ENCODE measurements around the gene AFM. TPM values are rescaled to one million over a fixed set of nuclear protein-coding genes. Genes with fewer than 3 reads are reported as not detected.

AFM gene
- total RNA-seq, 6 donors from 2014 or later = 0.20 TPM; not detected in 5

- H3K27ac ChIP-seq = no peak overlapping the region
- no peaks in the 10 kb centered on the region for H3K27me3 ChIP-seq
- ATAC-seq (ENCODE audit: low FRiP score in 2 of 2) = no peak
- H3K36me3 ChIP-seq = no peaks in the 10 kb centered on the region
- H3K4me1 ChIP-seq = no peaks in the 10 kb centered on the region
- WGBS, 2 donors = 51 to 58% methylated on average over 3 of the region's 3 CpGs
- TF ChIP-seq CTCF (IDR thresholded peaks at IDR 0.05) (peak in 3 of 6 experiments; percentile 13 to 29 (median 22)), POLR2A (IDR thresholded peaks at IDR 0.05) (no peak)
- no peak for DNase-seq
- no peaks in the 10 kb centered on the region for H3K9me3 ChIP-seq
- H3K4me3 ChIP-seq = no peak overlapping the region
Measured at GRCh38 chr4:73434311-73434710, 47.2 kb upstream of the AFM start.

GRCh38 chr4:73435984-73436383 is 45.6 kb upstream of the AFM start, which contains the start of gene AFP:
AFP (plus strand) TSS chr4:73436221; CDS start chr4:73436263, 42 bp downstream.
- H3K27me3 ChIP-seq = no peaks in the 10 kb centered on the region
- no peaks in the 10 kb centered on the region for H3K36me3 ChIP-seq
- H3K9me3 ChIP-seq = no peaks in the 10 kb centered on the region
- 89 to 92% methylated on average over 1 of the region's 1 CpG for WGBS, 2 donors
- no peak within 1 kb of the TSS for H3K27ac ChIP-seq
- H3K4me3 ChIP-seq = no peak within 1 kb of the TSS
- ATAC-seq (ENCODE audit: low FRiP score in 2 of 2) = no peak
- no peaks in the 10 kb centered on the region for H3K4me1 ChIP-seq
- no peak for DNase-seq
- no peak for TF ChIP-seq POLR2AphosphoS5 (IDR thresholded peaks at IDR 0.05)
- TF ChIP-seq EP300 (IDR thresholded peaks at IDR 0.05) = no peak
- TF ChIP-seq POLR2A (IDR thresholded peaks at IDR 0.05) = no peak
- no peak for TF ChIP-seq CTCF (IDR thresholded peaks at IDR 0.05)

- H3K4me3 ChIP-seq = no peak overlapping the region
- 68 to 72% methylated on average over 3 of the region's 3 CpGs for WGBS, 2 donors
- H3K9me3 ChIP-seq = no peaks in the 10 kb centered on the region
- ATAC-seq (ENCODE audit: low FRiP score in 2 of 2) (no peak), DNase-seq (no peak)
- H3K27me3 ChIP-seq = no peaks in the 10 kb centered on the region
- H3K36me3 ChIP-seq = no peaks in the 10 kb centered on the region
- H3K4me1 ChIP-seq = no peaks in the 10 kb centered on the region
- TF ChIP-seq EP300 (IDR thresholded peaks at IDR 0.05) (no peak), CTCF (IDR thresholded peaks at IDR 0.05) (no peak)
- no peak overlapping the region for H3K27ac ChIP-seq
Measured at GRCh38 chr4:73436674-73437557, 44.6 kb upstream of the AFM start.

GRCh38 chr4:73437558-73437956 is 44.0 kb upstream of the AFM start:
- DNase-seq = no peak
- no peaks in the 10 kb centered on the region for H3K27me3 ChIP-seq
- no peaks in the 10 kb centered on the region for H3K4me1 ChIP-seq
- H3K9me3 ChIP-seq = no peaks in the 10 kb centered on the region
- TF ChIP-seq POLR2A (IDR thresholded peaks at IDR 0.05) (no peak), POLR2AphosphoS5 (IDR thresholded peaks at IDR 0.05) (no peak), EP300 (IDR thresholded peaks at IDR 0.05) (no peak), CTCF (IDR thresholded peaks at IDR 0.05) (no peak)
- H3K4me3 ChIP-seq = no peak overlapping the region
- no peak overlapping the region for H3K27ac ChIP-seq
- H3K36me3 ChIP-seq = no peaks in the 10 kb centered on the region
- no peak for ATAC-seq (ENCODE audit: low FRiP score in 2 of 2)

GRCh38 chr4:73438048-73438447 is 43.5 kb upstream of the AFM start:
- no peak for DNase-seq
- TF ChIP-seq POLR2AphosphoS5 (IDR thresholded peaks at IDR 0.05) (no peak), POLR2A (IDR thresholded peaks at IDR 0.05) (no peak), EP300 (IDR thresholded peaks at IDR 0.05) (no peak), CTCF (IDR thresholded peaks at IDR 0.05) (no peak)
- 61 to 97% methylated on average over 1 of the region's 1 CpG for WGBS, 2 donors
- Histone ChIP-seq H3K27me3 (no peaks in the 10 kb centered on the region), H3K4me3 (no peak overlapping the region), H3K27ac (no peak overlapping the region), H3K9me3 (no peaks in the 10 kb centered on the region), H3K4me1 (no peaks in the 10 kb centered on the region), H3K36me3 (no peaks in the 10 kb centered on the region)
- no peak for ATAC-seq (ENCODE audit: low FRiP score in 2 of 2)

All from upper lobe of left lung (tissue), 6 donors.